PC-3 (cell line): ENCODE measurements around the gene PPP2R3A. TPM values are rescaled to one million over a fixed set of nuclear protein-coding genes. Genes with fewer than 3 reads are reported as not detected.

Experiments
- ATAC-seq: fragments of 200-7000 bp; cut with Tn5 transposase; 2 replicates; pipeline ENCODE4 v1.9.1; 2020; ENCODE audit warnings: mild to moderate bottlenecking, moderate library complexity
- BruUV-seq: library from RNA; stranded (reverse); fragments of 400-500 nt; replicated peaks from 2 replicates; lab custom pipeline; 2021; lab: Mats Ljungman, UMichigan
- CTCF ChIA-PET: fragments of 300-600 bp; sonication (Branson Sonifier 250); formaldehyde crosslinking; loops from one replicate; lab custom pipeline; 2022; ENCODE audit warnings: antibody characterized with exemption; lab: Charles Lee
- POLR2A ChIA-PET: fragments of 300-600 bp; sonication (Branson Sonifier 250); formaldehyde crosslinking; loops from one replicate; lab custom pipeline; 2022; ENCODE audit warnings: antibody characterized with exemption; ENCODE audit not compliant: unreplicated experiment; lab: Charles Lee
- DNase-seq: peaks from one replicate; pipeline ENCODE4 v3.0.0-alpha.2; 2015
- H2AFZ ChIP-seq: fragments of 300-600 bp; sonication (generic); 2 replicates; pipeline ENCODE4 v1.6.0; 2016; ENCODE audit warnings: antibody characterized with exemption, low read length
- H3F3A ChIP-seq: fragments of 300-600 bp; sonication (generic); one replicate; pipeline ENCODE4 v1.6.0; 2017; ENCODE audit warnings: antibody characterized with exemption, low read length, control low read depth, mild to moderate bottlenecking; ENCODE audit not compliant: unreplicated experiment
- H3K27ac ChIP-seq: fragments of 300-600 bp; sonication (generic); 2 replicates; pipeline ENCODE4 v1.5.1; 2016; ENCODE audit warnings: mild to moderate bottlenecking, low read length
- H3K27me3 ChIP-seq: fragments of 300-600 bp; sonication (generic); 2 replicates; pipeline ENCODE4 v1.6.1; 2016; ENCODE audit warnings: low read length, mixed read lengths
- H3K36me3 ChIP-seq: fragments of 300-600 bp; sonication (generic); 2 replicates; pipeline ENCODE4 v1.6.1; 2016; ENCODE audit warnings: low read depth, mixed run types, low read length, mixed read lengths
- H3K4me1 ChIP-seq: fragments of 300-600 bp; sonication (generic); 2 replicates; pipeline ENCODE4 v1.5.1; 2016; ENCODE audit warnings: low read length; ENCODE audit not compliant: insufficient read depth
- H3K4me2 ChIP-seq: fragments of 300-600 bp; sonication (generic); 2 replicates; pipeline ENCODE4 v1.6.0; 2016; ENCODE audit warnings: low read length
- H3K4me3 ChIP-seq: fragments of 300-600 bp; sonication (generic); 2 replicates; pipeline ENCODE4 v1.5.1; 2016; ENCODE audit warnings: mild to moderate bottlenecking, low read length, mixed read lengths
- H3K79me2 ChIP-seq: fragments of 300-600 bp; sonication (generic); 2 replicates; pipeline ENCODE4 v1.6.1; 2017; ENCODE audit warnings: low read length, mixed read lengths
- H3K9ac ChIP-seq: fragments of 300-600 bp; sonication (generic); 2 replicates; pipeline ENCODE4 v1.6.0; 2016; ENCODE audit warnings: mild to moderate bottlenecking, low read length
- H3K9me2 ChIP-seq: fragments of 300-600 bp; sonication (generic); replicated peaks from 2 replicates; pipeline ENCODE4 v1.6.1; 2016; ENCODE audit warnings: mixed run types, low read length, mixed read lengths
- H3K9me3 ChIP-seq: fragments of 300-600 bp; sonication (generic); 2 replicates; pipeline ENCODE4 v1.6.1; 2016; ENCODE audit warnings: low read length, mixed read lengths
- H4K20me1 ChIP-seq: fragments of 300-600 bp; sonication (generic); 2 replicates; pipeline ENCODE4 v1.6.1; 2016; ENCODE audit warnings: low read length, mixed read lengths
- EZH2 ChIP-seq: fragments of 300-600 bp; sonication (generic); IDR thresholded peaks from one replicate; pipeline ENCODE4 v1.6.1; 2017; ENCODE audit warnings: antibody characterized with exemption, mild to moderate bottlenecking, low read length; ENCODE audit not compliant: unreplicated experiment
- EZH2phosphoT487 ChIP-seq: fragments of 300-600 bp; sonication (generic); IDR thresholded peaks from 2 replicates; pipeline ENCODE4 v1.6.1; 2018; ENCODE audit warnings: mild to moderate bottlenecking, antibody characterized with exemption, low read length, borderline replicate concordance
- intact Hi-C: fragments of 100-400 bp; cut with micrococcal nuclease; formaldehyde crosslinking; loops from 2 replicates; pipeline ENCODE4 v1.9.0; 2023
- total RNA-seq: library from RNA; depleted of rRNA; stranded (reverse); fragments of >200 nt; gene quantifications from 2 replicates; pipeline ENCODE4 v1.2.3, GENCODE V29; 2014
- TF ChIP-seq, protein P1 (sequence below): fragments of 300-600 bp; sonication (generic); conservative IDR thresholded peaks from 2 replicates; pipeline ENCODE4 v1.5.1; 2017; ENCODE audit warnings: antibody characterized with exemption, low read depth, mild to moderate bottlenecking, low read length

Gene PPP2R3A
- total RNA-seq, 1 experiment from 2014 or later: 12.3 TPM

DNA sequence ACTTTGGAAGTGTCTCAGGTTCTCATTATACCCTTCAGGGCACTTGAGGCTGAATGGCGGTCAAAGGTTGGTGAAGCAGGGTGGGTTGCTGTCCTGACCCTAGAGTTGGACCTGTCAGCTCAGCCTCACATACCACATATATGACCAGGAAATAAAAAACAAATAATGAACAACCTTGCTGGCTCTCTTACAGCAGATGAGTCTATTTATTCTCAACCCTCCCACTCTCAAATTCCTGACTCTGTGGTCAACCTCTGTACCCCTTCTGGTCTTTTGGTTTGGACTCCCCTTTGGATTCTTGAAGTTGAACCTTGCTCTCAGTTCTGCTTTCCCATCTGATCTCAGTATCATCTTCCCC is 16.9 kb downstream of the PPP2R3A start:
- H4K20me1 ChIP-seq: no peaks in the 10 kb centered on the region
- peak overlapping the region; percentile 53 for H3K9ac ChIP-seq
- 0 out of 2 replicates have a peak, but pooled peaks cover 4% of the 10 kb centered on the region for H3K36me3 ChIP-seq
- no peak overlapping the region for H2AFZ ChIP-seq
- no peaks in the 10 kb centered on the region for H3K9me2 ChIP-seq
- intact Hi-C loops: no loop called here
- no TSS peak for BruUV-seq
- ATAC-seq: peak; percentile 66
- H3F3A ChIP-seq: no peaks in the 10 kb centered on the region
- H3K27me3 ChIP-seq: no peaks in the 10 kb centered on the region
- H3K27ac ChIP-seq: peak overlapping the region; percentile 95
- peak overlapping the region; percentile 37 for H3K4me3 ChIP-seq
- H3K79me2 ChIP-seq: peaks cover 86% of the 10 kb centered on the region
- ChIA-PET CTCF (no interaction called here), POLR2A (no interaction called here)
- peak; percentile 85 for DNase-seq
- H3K9me3 ChIP-seq: no peaks in the 10 kb centered on the region
- peaks cover 40% of the 10 kb centered on the region for H3K4me1 ChIP-seq
- TF ChIP-seq EZH2 (no peak), EZH2phosphoT487 (no peak)
- TF ChIP-seq, protein P1, sequence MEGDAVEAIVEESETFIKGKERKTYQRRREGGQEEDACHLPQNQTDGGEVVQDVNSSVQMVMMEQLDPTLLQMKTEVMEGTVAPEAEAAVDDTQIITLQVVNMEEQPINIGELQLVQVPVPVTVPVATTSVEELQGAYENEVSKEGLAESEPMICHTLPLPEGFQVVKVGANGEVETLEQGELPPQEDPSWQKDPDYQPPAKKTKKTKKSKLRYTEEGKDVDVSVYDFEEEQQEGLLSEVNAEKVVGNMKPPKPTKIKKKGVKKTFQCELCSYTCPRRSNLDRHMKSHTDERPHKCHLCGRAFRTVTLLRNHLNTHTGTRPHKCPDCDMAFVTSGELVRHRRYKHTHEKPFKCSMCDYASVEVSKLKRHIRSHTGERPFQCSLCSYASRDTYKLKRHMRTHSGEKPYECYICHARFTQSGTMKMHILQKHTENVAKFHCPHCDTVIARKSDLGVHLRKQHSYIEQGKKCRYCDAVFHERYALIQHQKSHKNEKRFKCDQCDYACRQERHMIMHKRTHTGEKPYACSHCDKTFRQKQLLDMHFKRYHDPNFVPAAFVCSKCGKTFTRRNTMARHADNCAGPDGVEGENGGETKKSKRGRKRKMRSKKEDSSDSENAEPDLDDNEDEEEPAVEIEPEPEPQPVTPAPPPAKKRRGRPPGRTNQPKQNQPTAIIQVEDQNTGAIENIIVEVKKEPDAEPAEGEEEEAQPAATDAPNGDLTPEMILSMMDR: no peak
- H3K4me2 ChIP-seq: peak overlapping the region; percentile 77

DNA sequence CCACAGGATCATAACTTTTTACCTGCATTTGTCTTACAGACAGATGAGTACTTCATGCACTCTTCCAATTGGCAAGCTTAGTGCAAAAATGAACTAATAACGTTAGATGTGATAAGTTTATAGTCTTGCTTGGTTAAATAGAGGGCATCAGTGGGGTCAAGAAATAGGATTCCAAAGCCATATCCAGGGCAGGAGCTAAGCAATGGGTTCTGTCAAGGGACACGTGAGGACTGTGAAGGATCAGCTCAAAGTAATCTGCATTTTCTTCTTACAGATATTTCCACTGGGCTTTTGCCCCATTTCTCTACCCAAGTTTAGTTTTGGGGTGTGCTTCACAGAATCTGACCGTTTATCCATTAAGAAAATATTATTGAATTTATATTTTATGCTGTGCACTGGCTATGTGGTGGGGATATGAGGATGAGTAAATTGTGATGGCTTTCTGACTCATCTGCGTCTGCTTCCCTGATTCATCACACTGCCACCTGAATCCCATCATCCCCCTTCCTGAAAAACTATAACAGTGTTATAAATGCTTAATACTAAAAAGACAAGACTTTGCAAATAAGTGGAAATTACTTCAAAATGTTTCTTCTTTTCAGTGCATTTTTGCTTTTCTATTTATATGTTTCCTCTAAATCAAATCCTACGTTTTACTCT is 17.5 kb downstream of the PPP2R3A start:
- Histone ChIP-seq H3K9ac (peak overlapping the region; percentile 53), H3K79me2 (peaks cover 86% of the 10 kb centered on the region), H3K27ac (peak overlapping the region; percentile 95), H3K4me2 (peak overlapping the region; percentile 77), H3K27me3 (no peaks in the 10 kb centered on the region), H3K9me3 (no peaks in the 10 kb centered on the region), H3F3A (no peaks in the 10 kb centered on the region), H3K4me1 (peaks cover 40% of the 10 kb centered on the region), H2AFZ (no peak overlapping the region), H3K9me2 (no peaks in the 10 kb centered on the region), H4K20me1 (no peaks in the 10 kb centered on the region), H3K36me3 (0 out of 2 replicates have a peak, but pooled peaks cover 4% of the 10 kb centered on the region), H3K4me3 (peak overlapping the region; percentile 43)
- BruUV-seq: no TSS peak
- DNase-seq (peak; percentile 68), ATAC-seq (peak; percentile 78)
- CTCF ChIA-PET: no interaction called here
- POLR2A ChIA-PET: no interaction called here
- TF ChIP-seq, protein P1: no peak
- TF ChIP-seq EZH2: no peak
- TF ChIP-seq EZH2phosphoT487: no peak
- intact Hi-C loops: loop anchor here (1.0 kb wide), 1 partner anchor 9 kb away; no protein-coding TSS in a partner anchor

- H3K9ac ChIP-seq: no peak overlapping the region
- no peak for DNase-seq
- ATAC-seq: no peak
- peaks cover 83% of the 10 kb centered on the region for H3K79me2 ChIP-seq
- H3K36me3 ChIP-seq: 0 out of 2 replicates have a peak, but pooled peaks cover 4% of the 10 kb centered on the region
- no peaks in the 10 kb centered on the region for H3K9me2 ChIP-seq
- H2AFZ ChIP-seq: no peak overlapping the region
- intact Hi-C loops: no loop called here
- H3F3A ChIP-seq: peaks cover 4% of the 10 kb centered on the region
- no peak overlapping the region for H3K4me2 ChIP-seq
- H3K27ac ChIP-seq: no peak overlapping the region
- H4K20me1 ChIP-seq: no peaks in the 10 kb centered on the region
- H3K9me3 ChIP-seq: no peaks in the 10 kb centered on the region
- CTCF ChIA-PET: no interaction called here
- H3K4me3 ChIP-seq: no peak overlapping the region
- H3K4me1 ChIP-seq: peaks cover 39% of the 10 kb centered on the region
- BruUV-seq: no TSS peak
- TF ChIP-seq EZH2 (no peak), EZH2phosphoT487 (no peak)
- TF ChIP-seq, protein P1: no peak
- POLR2A ChIA-PET: no interaction called here
- H3K27me3 ChIP-seq: no peaks in the 10 kb centered on the region
These were observed 22.1 kb downstream of the PPP2R3A start for GRCh38 chr3:135987661-135988060.
